GM18870 (cell line): ENCODE measurements around the gene NHS.

Experiments used
- ATAC-seq: cut with Tn5 transposase; IDR thresholded peaks from one replicate; pipeline ENCODE4 v1.9.1; 2021; ENCODE audit warnings: moderate library complexity; ENCODE audit not compliant: unreplicated experiment

Gene NHS

GRCh38 chrX:17748684-17749083, 373.7 kb downstream of the NHS start:
- no peak for ATAC-seq

DNA sequence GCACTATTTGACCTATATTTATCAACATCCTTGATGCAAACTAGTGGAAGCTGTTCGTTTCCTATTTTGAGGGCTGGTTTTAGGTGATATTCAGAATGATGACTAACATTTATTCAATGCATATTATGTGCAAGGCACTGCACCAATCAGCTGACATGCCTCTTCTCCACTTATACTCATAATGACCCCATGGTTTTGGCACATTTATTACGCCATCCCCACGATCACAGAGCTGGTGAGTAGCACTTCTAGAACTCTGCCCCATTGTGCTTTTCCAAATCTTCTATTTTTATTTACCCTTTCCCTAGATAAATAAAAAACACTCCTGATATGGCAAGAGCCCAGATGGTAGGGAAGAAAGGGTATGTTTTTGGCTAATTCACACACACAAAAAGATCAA, 375.4 kb downstream of the NHS start:
- no peak for ATAC-seq

DNA sequence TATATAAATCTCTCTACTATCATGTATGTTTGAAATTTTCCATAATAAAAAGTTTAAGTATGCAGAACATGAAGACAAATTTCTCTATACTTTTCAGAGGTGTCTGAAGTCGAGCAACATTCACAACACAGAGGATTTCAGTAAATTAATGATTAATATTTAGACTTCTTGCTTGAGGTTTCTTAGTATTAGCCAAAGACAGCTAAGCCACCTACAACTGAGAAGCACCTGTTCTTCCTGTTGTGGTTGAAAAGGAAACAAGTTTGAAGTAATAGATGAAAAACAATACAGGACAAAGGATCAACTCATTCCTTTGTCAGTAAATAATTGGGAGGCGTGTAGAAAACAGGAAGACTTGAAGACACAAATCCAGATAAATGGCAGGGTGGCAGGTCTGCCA, 383.4 kb downstream of the NHS start:
- ATAC-seq: peak; percentile 95

DNA sequence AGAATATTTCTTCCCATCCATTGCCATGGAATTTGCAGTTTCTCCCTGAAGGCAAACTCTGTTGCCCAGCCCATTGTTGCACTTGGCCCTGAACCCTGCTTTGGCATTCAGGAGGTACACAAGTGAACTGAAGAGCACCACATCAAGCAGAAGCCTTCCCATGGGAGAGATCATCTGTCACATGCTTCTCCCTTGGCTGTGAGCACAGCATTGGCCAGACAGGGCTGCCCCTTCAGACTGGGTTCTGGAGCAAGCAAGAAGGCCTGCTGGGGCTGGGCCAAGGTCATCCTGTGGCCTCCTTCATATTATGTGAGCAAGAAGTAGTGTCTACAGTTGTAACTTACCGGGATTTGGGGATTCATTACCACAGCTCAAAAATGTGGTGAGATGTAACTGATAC, 385.0 kb downstream of the NHS start:
- ATAC-seq: no peak

DNA sequence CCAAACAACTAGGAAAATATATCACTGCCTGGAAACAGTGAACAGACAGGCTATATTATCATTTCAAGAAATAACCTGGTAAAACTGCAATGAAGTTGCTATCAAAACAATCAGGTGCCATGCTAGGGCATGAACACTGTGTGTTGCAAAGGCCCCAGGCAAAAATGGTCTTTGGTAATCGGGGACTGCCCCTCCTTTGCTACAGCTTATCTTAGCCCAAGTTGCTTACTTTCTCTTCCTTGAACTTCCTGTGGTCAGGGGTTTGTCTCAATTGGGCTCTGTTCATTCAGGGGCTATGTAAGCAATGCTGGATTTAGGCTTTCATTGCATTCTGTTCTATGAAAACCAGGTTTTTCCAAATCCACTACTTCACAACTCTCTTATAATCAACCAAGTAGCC, 392.7 kb downstream of the NHS start:
- ATAC-seq: no peak

- ATAC-seq: no peak
Observed at GRCh38 chrX:17768997-17769396, 394.0 kb downstream of the NHS start.

DNA sequence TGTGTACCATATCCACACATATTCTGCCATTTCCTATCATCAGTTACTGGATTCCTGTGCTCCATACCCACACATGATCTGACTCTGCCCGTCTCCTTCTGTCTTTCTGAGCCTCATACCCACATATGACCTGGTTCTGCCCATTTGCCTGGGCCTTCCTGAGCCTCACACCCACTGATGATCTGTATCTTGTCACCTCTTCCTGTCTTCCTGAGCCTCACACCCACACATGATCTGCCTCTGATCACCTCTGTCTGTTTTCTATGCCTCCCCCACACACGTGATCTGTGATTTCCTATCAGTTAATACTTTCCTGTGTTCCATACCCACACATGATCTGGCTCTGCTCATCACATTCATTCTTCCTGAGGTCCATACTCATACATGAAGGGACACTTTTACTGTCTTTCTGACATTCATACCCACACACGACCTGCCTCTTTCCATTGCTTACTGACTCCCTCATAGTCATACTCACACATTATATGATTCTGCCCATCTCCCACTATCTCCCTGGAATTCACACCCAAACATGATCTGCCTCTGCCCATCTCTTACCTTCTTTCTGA, 394.8 kb downstream of the NHS start:
- ATAC-seq: no peak

DNA sequence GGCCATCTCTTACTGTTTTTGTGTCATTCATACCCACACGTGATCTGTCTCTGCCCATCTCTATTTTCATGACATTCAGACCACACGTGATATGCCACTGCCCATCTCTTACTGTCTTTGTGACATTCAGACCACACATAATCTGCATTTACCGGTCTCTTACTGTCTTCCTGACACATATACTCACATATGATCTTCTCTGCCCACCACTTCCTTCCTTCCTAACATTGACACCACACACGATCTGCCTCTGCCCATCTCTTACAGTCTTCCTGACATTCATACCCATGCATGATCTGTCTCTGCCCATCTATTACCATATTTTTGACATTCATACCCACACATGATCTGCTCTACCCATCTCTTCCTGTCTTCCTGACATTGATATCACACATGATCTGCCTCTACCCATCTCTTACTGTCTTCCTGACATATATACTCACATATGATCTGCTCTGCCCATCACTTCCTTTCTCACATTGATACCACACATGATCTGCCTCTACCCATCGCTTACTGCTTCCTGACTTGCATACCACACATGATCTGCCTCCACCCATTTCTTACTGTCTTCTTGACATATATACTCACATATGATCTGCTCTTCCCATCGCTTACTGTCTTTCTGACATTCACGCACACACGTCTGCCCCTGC, 398.3 kb downstream of the NHS start:
- no peak for ATAC-seq

GRCh38 chrX:17774053-17774452, 399.1 kb downstream of the NHS start:
- ATAC-seq: no peak

DNA sequence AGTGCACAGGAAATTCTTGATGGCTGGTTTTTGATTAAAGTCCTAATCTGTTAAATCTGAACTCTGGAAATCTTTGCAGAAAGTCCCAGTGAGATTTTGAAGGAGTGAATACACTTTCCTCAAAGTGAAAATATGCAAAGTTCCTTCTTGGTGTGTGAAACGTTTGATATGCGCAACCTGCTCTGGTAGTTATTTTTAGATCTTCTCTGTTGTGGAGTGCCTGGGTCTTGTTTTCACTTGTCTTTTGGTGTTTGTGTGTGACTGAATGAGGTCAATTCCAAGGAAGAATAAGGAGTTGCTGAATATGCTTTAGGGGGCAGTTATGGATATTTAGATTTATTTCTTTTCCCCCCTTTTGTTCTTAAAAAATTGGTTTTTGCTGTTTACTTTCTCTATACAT, 404.0 kb downstream of the NHS start:
- no peak for ATAC-seq

GRCh38 chrX:17779434-17779833, 404.4 kb downstream of the NHS start:
- ATAC-seq: no peak
